Measurements from ENCODE around the gene CNTNAP2. TPM values are rescaled to one million over a fixed set of nuclear protein-coding genes. Genes with fewer than 3 reads are reported as not detected.

Gene CNTNAP2
- total RNA-seq, 2 donors from 2014 or later = 171 to 228 TPM

GRCh38 chr7:147869456-147869855 lies 1752.9 kb downstream of the CNTNAP2 start:
- no peak overlapping the region for H3K27ac Mint-ChIP-seq
- H3K27me3 ChIP-seq (ENCODE audit: control insufficient read depth, insufficient read depth, low read length, poor library complexity, severe bottlenecking) = no peaks in the 10 kb centered on the region
- H3K27me3 Mint-ChIP-seq (ENCODE audit: insufficient read depth) = no peaks in the 10 kb centered on the region
- H3K4me1 Mint-ChIP-seq = no peaks in the 10 kb centered on the region
- TF ChIP-seq CTCF (conservative IDR thresholded peaks at IDR 0.05) = no peak
- H3K36me3 Mint-ChIP-seq (ENCODE audit: low read depth) = peaks cover 1% of the 10 kb centered on the region
- no peak overlapping the region for H3K9ac ChIP-seq (ENCODE audit: extremely low read depth, low read length, poor library complexity, severe bottlenecking)
- peaks cover 18% of the 10 kb centered on the region for H3K9me3 Mint-ChIP-seq
- no peak overlapping the region for H3K4me3 Mint-ChIP-seq
- 96 to 100% methylated on average over 2 of the region's 2 CpGs for WGBS, 2 experiments (ENCODE audit: insufficient coverage in 1 of 2, insufficient read length in 1 of 2)
- H3K4me1 ChIP-seq (ENCODE audit: control insufficient read depth, insufficient read depth, low read length) = no peaks in the 10 kb centered on the region
- no peak for DNase-seq
- H3K9me3 ChIP-seq (ENCODE audit: control insufficient read depth, low read length) = peaks cover 14% of the 10 kb centered on the region
- H3K4me3 ChIP-seq (ENCODE audit: low read length) = no peak overlapping the region
- H3K36me3 ChIP-seq (ENCODE audit: control insufficient read depth, insufficient read depth, low read length) = no peaks in the 10 kb centered on the region
- H3K27ac ChIP-seq (ENCODE audit: low read depth, low read length) = no peak overlapping the region

- WGBS, 2 experiments (ENCODE audit: insufficient coverage in 1 of 2, insufficient read length in 1 of 2) = 90 to 92% methylated on average over 6 to 8 of the region's 9 CpGs
- no peak overlapping the region for H3K4me3 ChIP-seq (ENCODE audit: low read length)
- no peak overlapping the region for H3K27ac ChIP-seq (ENCODE audit: low read depth, low read length)
- Mint-ChIP-seq H3K27me3 (ENCODE audit: insufficient read depth) (no peaks in the 10 kb centered on the region), H3K4me3 (no peak overlapping the region), H3K27ac (no peak overlapping the region), H3K9me3 (peaks cover 12% of the 10 kb centered on the region), H3K36me3 (ENCODE audit: low read depth) (no peaks in the 10 kb centered on the region), H3K4me1 (no peaks in the 10 kb centered on the region)
- DNase-seq = no peak
- peaks cover 8% of the 10 kb centered on the region for H3K9me3 ChIP-seq (ENCODE audit: control insufficient read depth, low read length)
- H3K27me3 ChIP-seq (ENCODE audit: control insufficient read depth, insufficient read depth, low read length, poor library complexity, severe bottlenecking) = no peaks in the 10 kb centered on the region
- TF ChIP-seq CTCF (conservative IDR thresholded peaks at IDR 0.05) = no peak
- H3K4me1 ChIP-seq (ENCODE audit: control insufficient read depth, insufficient read depth, low read length) = no peaks in the 10 kb centered on the region
- H3K36me3 ChIP-seq (ENCODE audit: control insufficient read depth, insufficient read depth, low read length) = no peaks in the 10 kb centered on the region
- no peak overlapping the region for H3K9ac ChIP-seq (ENCODE audit: extremely low read depth, low read length, poor library complexity, severe bottlenecking)
Measured at GRCh38 chr7:147878912-147879661, 1762.5 kb downstream of the CNTNAP2 start.

- no peak for TF ChIP-seq CTCF (conservative IDR thresholded peaks at IDR 0.05)
- Mint-ChIP-seq H3K27ac (no peak overlapping the region), H3K9me3 (no peaks in the 10 kb centered on the region), H3K4me3 (no peak overlapping the region), H3K4me1 (no peaks in the 10 kb centered on the region), H3K36me3 (ENCODE audit: low read depth) (no peaks in the 10 kb centered on the region), H3K27me3 (ENCODE audit: insufficient read depth) (no peaks in the 10 kb centered on the region)
- Histone ChIP-seq H3K9ac (ENCODE audit: extremely low read depth, low read length, poor library complexity, severe bottlenecking) (no peak overlapping the region), H3K27me3 (ENCODE audit: control insufficient read depth, insufficient read depth, low read length, poor library complexity, severe bottlenecking) (no peaks in the 10 kb centered on the region), H3K4me3 (ENCODE audit: low read length) (no peak overlapping the region), H3K4me1 (ENCODE audit: control insufficient read depth, insufficient read depth, low read length) (no peaks in the 10 kb centered on the region), H3K9me3 (ENCODE audit: control insufficient read depth, low read length) (no peaks in the 10 kb centered on the region), H3K36me3 (ENCODE audit: control insufficient read depth, insufficient read depth, low read length) (no peaks in the 10 kb centered on the region), H3K27ac (ENCODE audit: low read depth, low read length) (no peak overlapping the region)
- no peak for DNase-seq
- WGBS, 2 experiments (ENCODE audit: insufficient coverage in 1 of 2, insufficient read length in 1 of 2) = 90 to 94% methylated on average over 5 of the region's 5 CpGs
Measured at GRCh38 chr7:147885869-147886268, 1769.3 kb downstream of the CNTNAP2 start.
